ENCODE data around the gene ETV6.

Gene ETV6

GRCh38 chr12:11861864-11862600 is 212.6 kb downstream of the ETV6 start:
- no peak for DNase-seq (ENCODE audit: low read depth)

GRCh38 chr12:11862798-11863197 is 213.3 kb downstream of the ETV6 start:
- no peak for DNase-seq (ENCODE audit: low read depth)

GRCh38 chr12:11863478-11863906 is 214.0 kb downstream of the ETV6 start:
- no peak for DNase-seq (ENCODE audit: low read depth)

- no peak for DNase-seq (ENCODE audit: low read depth)
These were observed 214.5 kb downstream of the ETV6 start for GRCh38 chr12:11863988-11864387.

GRCh38 chr12:11865824-11866223 is 216.3 kb downstream of the ETV6 start:
- DNase-seq (ENCODE audit: low read depth) = no peak

GRCh38 chr12:11868027-11868426 is 218.6 kb downstream of the ETV6 start:
- no peak for DNase-seq (ENCODE audit: low read depth)

- DNase-seq (ENCODE audit: low read depth) = no peak
These were observed 219.9 kb downstream of the ETV6 start for GRCh38 chr12:11869406-11869805.

GRCh38 chr12:11870041-11870451 is 220.6 kb downstream of the ETV6 start:
- no peak for DNase-seq (ENCODE audit: low read depth)

GRCh38 chr12:11872055-11872454 is 222.6 kb downstream of the ETV6 start:
- DNase-seq (ENCODE audit: low read depth) = no peak

GRCh38 chr12:11875414-11875935 is 226.0 kb downstream of the ETV6 start:
- no peak for DNase-seq (ENCODE audit: low read depth)

- no peak for DNase-seq (ENCODE audit: low read depth)
These were observed 226.8 kb downstream of the ETV6 start for GRCh38 chr12:11876307-11876706.

GRCh38 chr12:11877102-11877826 is 227.8 kb downstream of the ETV6 start:
- no peak for DNase-seq (ENCODE audit: low read depth)

GRCh38 chr12:11877869-11878780 is 228.7 kb downstream of the ETV6 start:
- DNase-seq (ENCODE audit: low read depth) = no peak

- DNase-seq (ENCODE audit: low read depth) = no peak
These were observed 229.8 kb downstream of the ETV6 start for GRCh38 chr12:11879306-11879705.

- no peak for DNase-seq (ENCODE audit: low read depth)
These were observed 230.9 kb downstream of the ETV6 start for GRCh38 chr12:11880381-11880780.

- no peak for DNase-seq (ENCODE audit: low read depth)
These were observed 232.4 kb downstream of the ETV6 start for GRCh38 chr12:11881835-11882234.

- no peak for DNase-seq (ENCODE audit: low read depth)
These were observed 233.0 kb downstream of the ETV6 start for GRCh38 chr12:11882301-11883019.

- DNase-seq (ENCODE audit: low read depth) = no peak
These were observed 234.6 kb downstream of the ETV6 start for GRCh38 chr12:11884116-11884515.

GRCh38 chr12:11884706-11885105 is 235.2 kb downstream of the ETV6 start:
- DNase-seq (ENCODE audit: low read depth) = no peak

GRCh38 chr12:11885261-11886038 is 236.0 kb downstream of the ETV6 start:
- DNase-seq (ENCODE audit: low read depth) = no peak

GRCh38 chr12:11886339-11886738 is 236.9 kb downstream of the ETV6 start:
- DNase-seq (ENCODE audit: low read depth) = no peak
